Caco-2 (cell line): ENCODE results near the gene SH2B2. TPM values are rescaled to one million over a fixed set of nuclear protein-coding genes. Genes with fewer than 3 reads are reported as not detected.

Experiments used
- BruUV-seq: library from RNA; stranded (reverse); fragments of 400-500 nt; replicated peaks from 2 replicates; lab custom pipeline; 2021; lab: Mats Ljungman, UMichigan
- CTCF ChIA-PET: fragments of 300-600 bp; sonication (Branson Sonifier 250); formaldehyde crosslinking; loops from one replicate; lab custom pipeline; 2022; ENCODE audit warnings: antibody characterized with exemption; lab: Charles Lee
- POLR2A ChIA-PET: fragments of 300-600 bp; sonication (Branson Sonifier 250); formaldehyde crosslinking; loops from one replicate; lab custom pipeline; 2022; ENCODE audit warnings: antibody characterized with exemption; lab: Charles Lee
- DNase-seq, 2 experiments: peaks; one replicate each; pipeline versions ENCODE4 v3.0.0 to v3.0.0-alpha.2; 2020 to 2022
- H3K27me3 ChIP-seq: replicated peaks from 2 replicates; pipeline ENCODE4 v1.6.0; 2011; ENCODE audit warnings: low read length; ENCODE audit not compliant: control insufficient read depth, insufficient read depth
- H3K36me3 ChIP-seq: 2 replicates; pipeline ENCODE4 v1.5.1; 2011; ENCODE audit warnings: low read length; ENCODE audit not compliant: control insufficient read depth, insufficient read depth
- H3K4me1 ChIP-seq: fragments of 250-450 bp; sonication (Bioruptor Pico); 2 replicates; pipeline ENCODE4 v1.5.1; 2020; ENCODE audit warnings: mild to moderate bottlenecking
- H3K4me3 ChIP-seq: 2 replicates; pipeline ENCODE4 v1.5.1; 2011; ENCODE audit warnings: low read depth, mild to moderate bottlenecking, control low read depth, low read length
- H3K9me3 ChIP-seq: fragments of 250-450 bp; sonication (Bioruptor Pico); 2 replicates; pipeline ENCODE4 v1.5.1; 2020; ENCODE audit warnings: mild to moderate bottlenecking, moderate library complexity
- H3K27ac Mint-ChIP-seq: one replicate; pipeline ENCODE4 v1.8.0; 2022; ENCODE audit warnings: mixed read lengths; ENCODE audit not compliant: unreplicated experiment
- H3K27me3 Mint-ChIP-seq: one replicate; pipeline ENCODE4 v1.8.0; 2022; ENCODE audit warnings: mixed read lengths; ENCODE audit not compliant: insufficient read depth, unreplicated experiment
- H3K36me3 Mint-ChIP-seq: one replicate; pipeline ENCODE4 v1.8.0; 2022; ENCODE audit warnings: mild to moderate bottlenecking, mixed read lengths; ENCODE audit not compliant: insufficient read depth, unreplicated experiment
- H3K4me1 Mint-ChIP-seq: one replicate; pipeline ENCODE4 v1.8.0; 2022; ENCODE audit warnings: low read depth, mixed read lengths; ENCODE audit not compliant: unreplicated experiment
- H3K4me3 Mint-ChIP-seq: one replicate; pipeline ENCODE4 v1.8.0; 2022; ENCODE audit warnings: mild to moderate bottlenecking, moderate library complexity, mixed read lengths; ENCODE audit not compliant: unreplicated experiment
- H3K9me3 Mint-ChIP-seq: one replicate; pipeline ENCODE4 v1.8.0; 2022; ENCODE audit warnings: mixed read lengths; ENCODE audit not compliant: unreplicated experiment
- intact Hi-C: fragments of 100-400 bp; cut with micrococcal nuclease; formaldehyde crosslinking; loops from one replicate; pipeline ENCODE4 v1.10.0; 2022; ENCODE audit not compliant: unreplicated experiment
- total RNA-seq: library from RNA; stranded (reverse); gene quantifications from 2 replicates; pipeline ENCODE4 v1.2.3, GENCODE V29; 2022
- TF ChIP-seq, protein P1 (sequence below), 2 experiments: fragments of 200-600 bp in 1 of 2; IDR thresholded peaks; 1 replicate in 1 of 2; 2 replicates in 1 of 2; pipeline versions ENCODE4 v1.5.1 to v1.8.0; 2011 to 2022; ENCODE audit warnings: antibody characterized with exemption in 1 of 2, control low read depth in 1 of 2, inconsistent platforms in 1 of 2, low read depth in 1 of 2, low read length in 1 of 2, mild to moderate bottlenecking in 1 of 2, moderate library complexity in 1 of 2; ENCODE audit not compliant: insufficient read depth in 1 of 2, severe bottlenecking in 1 of 2, unreplicated experiment in 1 of 2

Gene SH2B2
- total RNA-seq, 1 experiment from 2014 or later, result 10.6 TPM

- no peak for DNase-seq
- TF ChIP-seq, protein P1, sequence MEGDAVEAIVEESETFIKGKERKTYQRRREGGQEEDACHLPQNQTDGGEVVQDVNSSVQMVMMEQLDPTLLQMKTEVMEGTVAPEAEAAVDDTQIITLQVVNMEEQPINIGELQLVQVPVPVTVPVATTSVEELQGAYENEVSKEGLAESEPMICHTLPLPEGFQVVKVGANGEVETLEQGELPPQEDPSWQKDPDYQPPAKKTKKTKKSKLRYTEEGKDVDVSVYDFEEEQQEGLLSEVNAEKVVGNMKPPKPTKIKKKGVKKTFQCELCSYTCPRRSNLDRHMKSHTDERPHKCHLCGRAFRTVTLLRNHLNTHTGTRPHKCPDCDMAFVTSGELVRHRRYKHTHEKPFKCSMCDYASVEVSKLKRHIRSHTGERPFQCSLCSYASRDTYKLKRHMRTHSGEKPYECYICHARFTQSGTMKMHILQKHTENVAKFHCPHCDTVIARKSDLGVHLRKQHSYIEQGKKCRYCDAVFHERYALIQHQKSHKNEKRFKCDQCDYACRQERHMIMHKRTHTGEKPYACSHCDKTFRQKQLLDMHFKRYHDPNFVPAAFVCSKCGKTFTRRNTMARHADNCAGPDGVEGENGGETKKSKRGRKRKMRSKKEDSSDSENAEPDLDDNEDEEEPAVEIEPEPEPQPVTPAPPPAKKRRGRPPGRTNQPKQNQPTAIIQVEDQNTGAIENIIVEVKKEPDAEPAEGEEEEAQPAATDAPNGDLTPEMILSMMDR (IDR thresholded peaks at IDR 0.05; ENCODE audit: insufficient read depth in 1 of 2, low read depth in 1 of 2, low read length in 1 of 2, severe bottlenecking in 1 of 2, unreplicated experiment in 1 of 2), result no peak
- BruUV-seq, result no TSS peak
- Mint-ChIP-seq H3K9me3 (no peaks in the 10 kb centered on the region), H3K27ac (no peak overlapping the region), H3K4me3 (no peak overlapping the region), H3K27me3 (no peaks in the 10 kb centered on the region), H3K4me1 (no peaks in the 10 kb centered on the region), H3K36me3 (peaks cover 63% of the 10 kb centered on the region)
- ChIA-PET CTCF (no interaction called here), POLR2A (no interaction called here)
- Histone ChIP-seq H3K36me3 (no peaks in the 10 kb centered on the region), H3K4me3 (no peak overlapping the region), H3K9me3 (no peaks in the 10 kb centered on the region), H3K4me1 (no peaks in the 10 kb centered on the region), H3K27me3 (no peaks in the 10 kb centered on the region)
- intact Hi-C loops, result no loop called here
Measured at GRCh38 chr7:102260856-102261255, 25.8 kb upstream of the SH2B2 start.

DNA sequence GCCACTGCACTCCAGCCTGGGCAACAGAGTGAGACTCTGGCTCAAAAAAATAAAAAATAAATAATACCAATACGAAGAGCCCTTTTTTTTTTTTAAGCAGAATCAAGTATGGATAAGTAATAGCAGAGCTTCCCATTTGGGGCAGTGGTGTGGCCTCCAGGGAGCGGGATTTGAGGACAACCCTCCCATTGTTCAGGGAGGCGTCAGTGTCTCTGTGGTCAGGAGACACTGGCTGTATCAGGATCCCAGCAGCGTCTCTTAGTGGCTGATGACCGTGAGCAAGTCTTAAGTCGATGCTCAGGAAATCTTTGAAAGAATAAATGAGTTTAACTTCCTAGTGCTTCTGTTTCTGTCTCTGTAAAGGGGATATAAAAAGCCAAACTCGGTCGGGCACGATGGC lies 25.2 kb upstream of the SH2B2 start:
- Histone ChIP-seq H3K27me3 (no peaks in the 10 kb centered on the region), H3K4me3 (no peak overlapping the region), H3K36me3 (no peaks in the 10 kb centered on the region), H3K9me3 (no peaks in the 10 kb centered on the region), H3K4me1 (no peaks in the 10 kb centered on the region)
- no peaks in the 10 kb centered on the region for H3K9me3 Mint-ChIP-seq
- no peak overlapping the region for H3K4me3 Mint-ChIP-seq
- H3K36me3 Mint-ChIP-seq, result peaks cover 61% of the 10 kb centered on the region
- DNase-seq, result no peak
- H3K27ac Mint-ChIP-seq, result no peak overlapping the region
- BruUV-seq, result no TSS peak
- H3K4me1 Mint-ChIP-seq, result no peaks in the 10 kb centered on the region
- CTCF ChIA-PET, result no interaction called here
- POLR2A ChIA-PET, result no interaction called here
- intact Hi-C loops, result no loop called here
- TF ChIP-seq, protein P1 (IDR thresholded peaks at IDR 0.05; ENCODE audit: insufficient read depth in 1 of 2, low read depth in 1 of 2, low read length in 1 of 2, severe bottlenecking in 1 of 2, unreplicated experiment in 1 of 2), result no peak
- no peaks in the 10 kb centered on the region for H3K27me3 Mint-ChIP-seq

DNA sequence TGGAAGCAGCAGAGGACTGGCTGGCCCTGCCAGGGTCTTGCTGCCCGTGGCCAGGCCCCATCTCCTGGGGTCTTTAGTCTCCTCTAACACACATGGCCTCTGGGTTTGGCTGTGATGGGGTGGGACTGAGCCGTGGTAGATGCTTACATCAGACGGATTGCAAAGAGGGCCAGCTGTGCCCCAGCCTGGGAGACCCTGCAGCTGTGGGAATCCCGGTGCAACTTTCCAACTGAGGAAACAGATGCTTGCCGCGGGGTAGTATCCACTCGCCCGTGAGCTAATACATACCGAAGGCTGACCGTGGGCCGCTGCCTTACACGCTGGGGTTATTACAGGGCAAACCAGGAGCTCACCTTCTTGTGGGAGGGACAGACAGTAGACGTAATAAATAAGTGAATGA lies 24.1 kb upstream of the SH2B2 start:
- Histone ChIP-seq H3K9me3 (no peaks in the 10 kb centered on the region), H3K4me1 (no peaks in the 10 kb centered on the region), H3K27me3 (no peaks in the 10 kb centered on the region), H3K4me3 (no peak overlapping the region), H3K36me3 (no peaks in the 10 kb centered on the region)
- TF ChIP-seq, protein P1 (IDR thresholded peaks at IDR 0.05; ENCODE audit: insufficient read depth in 1 of 2, low read depth in 1 of 2, low read length in 1 of 2, severe bottlenecking in 1 of 2, unreplicated experiment in 1 of 2), result no peak
- ChIA-PET POLR2A (no interaction called here), CTCF (no interaction called here)
- no peaks in the 10 kb centered on the region for H3K9me3 Mint-ChIP-seq
- intact Hi-C loops, result no loop called here
- H3K36me3 Mint-ChIP-seq, result peaks cover 57% of the 10 kb centered on the region
- no peak for DNase-seq
- H3K4me1 Mint-ChIP-seq, result no peaks in the 10 kb centered on the region
- H3K4me3 Mint-ChIP-seq, result no peak overlapping the region
- no TSS peak for BruUV-seq
- no peaks in the 10 kb centered on the region for H3K27me3 Mint-ChIP-seq
- H3K27ac Mint-ChIP-seq, result no peak overlapping the region
